HG03439 (cell line): ENCODE results near the gene INSC.

Experiments used
- ATAC-seq: cut with Tn5 transposase; IDR thresholded peaks from one replicate; pipeline ENCODE4 v1.9.1; 2021; ENCODE audit warnings: mild to moderate bottlenecking, moderate library complexity; ENCODE audit not compliant: unreplicated experiment

INSC gene

DNA sequence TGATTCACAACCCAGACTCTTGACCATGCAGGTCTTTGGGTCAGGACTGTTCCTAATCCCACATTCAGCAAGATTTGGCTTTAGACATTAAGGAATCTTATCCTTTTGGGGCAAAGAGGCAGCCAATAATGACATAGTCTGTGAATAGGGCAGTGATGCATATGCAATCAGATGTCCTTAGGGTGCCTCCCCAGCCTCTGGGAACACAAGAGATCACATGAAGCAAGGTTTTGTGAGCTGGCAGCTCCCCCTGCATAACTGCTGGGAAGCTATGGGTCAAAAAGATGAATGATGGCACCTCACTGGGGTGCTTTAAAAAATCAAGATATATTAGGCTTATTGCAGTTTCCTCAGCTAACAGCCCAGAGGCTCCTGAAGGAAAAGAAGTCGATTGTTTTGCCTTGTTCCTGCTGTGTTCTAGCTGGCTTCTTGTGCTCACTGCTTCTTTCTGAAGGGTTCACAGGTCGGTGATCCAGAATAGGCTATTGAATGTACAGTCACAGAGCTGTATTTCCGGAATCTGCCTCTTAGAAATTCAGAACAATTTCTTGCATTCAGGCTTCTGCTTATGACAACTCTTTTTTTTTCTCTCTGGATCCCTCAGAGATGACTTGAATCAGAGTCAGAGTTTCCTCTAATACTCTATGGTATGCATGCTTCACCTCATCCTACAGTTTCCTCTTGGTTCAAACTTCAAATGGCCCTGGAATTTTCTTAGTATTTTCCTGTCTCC, 31.7 kb downstream of the INSC start:
- no peak for ATAC-seq

GRCh38 chr11:15148169-15148568, 33.4 kb downstream of the INSC start:
- no peak for ATAC-seq

DNA sequence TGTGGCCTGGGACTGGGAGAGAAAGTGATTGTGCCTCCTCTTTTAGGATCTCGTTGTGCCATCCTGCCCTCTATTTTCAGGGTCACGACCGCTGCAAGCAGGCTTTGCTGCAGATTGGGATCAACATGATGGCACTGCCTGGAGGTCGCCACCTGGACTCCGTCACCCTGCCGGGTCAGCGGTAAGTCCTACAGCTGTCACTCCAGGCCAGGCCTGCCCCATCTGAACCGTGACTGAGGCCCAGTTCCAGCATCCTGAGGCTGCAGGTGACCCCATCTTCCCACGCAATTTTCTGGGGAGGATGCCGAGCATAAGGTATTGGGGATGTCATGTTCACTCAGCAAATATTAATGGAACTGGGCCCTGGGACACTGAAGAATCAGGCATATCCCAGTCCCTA, 34.3 kb downstream of the INSC start:
- ATAC-seq, result no peak

DNA sequence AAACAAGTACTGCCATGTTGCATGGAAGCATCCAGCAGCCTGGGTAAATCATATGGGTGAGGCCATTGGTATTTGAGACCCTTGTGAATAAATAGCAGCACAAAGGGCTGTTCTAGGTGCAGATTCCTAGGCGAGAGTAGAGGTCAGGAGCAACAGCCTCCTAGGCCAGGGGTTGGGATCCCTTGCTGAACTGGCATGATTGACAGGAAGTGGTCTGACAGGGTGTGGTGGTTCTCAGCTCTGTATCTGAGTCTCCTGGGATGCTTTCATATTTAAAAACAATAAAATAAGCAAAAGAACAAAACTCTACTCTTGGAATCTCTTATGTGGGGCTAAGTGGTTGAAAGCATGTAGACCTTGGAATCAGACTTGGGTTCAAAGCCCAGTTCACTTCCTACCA, 35.8 kb downstream of the INSC start:
- no peak for ATAC-seq

GRCh38 chr11:15153231-15153630, 38.5 kb downstream of the INSC start:
- no peak for ATAC-seq

GRCh38 chr11:15157181-15157580, 42.5 kb downstream of the INSC start:
- ATAC-seq, result no peak

DNA sequence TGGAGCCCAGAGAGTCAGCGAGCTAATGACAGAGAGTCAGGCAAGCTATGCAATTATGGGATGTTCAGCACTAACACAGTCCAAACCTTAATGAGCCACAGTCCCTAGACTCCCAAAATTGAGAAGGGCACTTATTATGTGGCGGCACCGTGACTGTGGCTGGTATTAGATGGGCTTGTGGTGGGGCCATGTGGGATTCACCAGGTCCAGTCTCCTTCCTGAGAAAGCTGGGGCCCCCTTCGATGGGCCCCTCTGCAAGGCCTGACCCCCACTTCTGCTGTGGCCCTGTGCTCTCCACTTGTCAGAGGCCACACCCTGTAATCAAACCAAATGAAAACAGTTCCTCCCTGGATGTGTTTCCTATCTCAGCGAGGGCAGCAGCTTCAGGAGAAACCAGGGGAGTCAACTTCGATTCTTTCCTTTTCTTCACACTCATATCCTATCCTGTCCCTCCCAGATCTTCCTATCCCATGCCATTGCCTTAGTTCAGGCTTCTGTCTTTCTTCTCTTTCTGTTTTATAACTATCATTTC, 42.9 kb downstream of the INSC start:
- ATAC-seq, result no peak

DNA sequence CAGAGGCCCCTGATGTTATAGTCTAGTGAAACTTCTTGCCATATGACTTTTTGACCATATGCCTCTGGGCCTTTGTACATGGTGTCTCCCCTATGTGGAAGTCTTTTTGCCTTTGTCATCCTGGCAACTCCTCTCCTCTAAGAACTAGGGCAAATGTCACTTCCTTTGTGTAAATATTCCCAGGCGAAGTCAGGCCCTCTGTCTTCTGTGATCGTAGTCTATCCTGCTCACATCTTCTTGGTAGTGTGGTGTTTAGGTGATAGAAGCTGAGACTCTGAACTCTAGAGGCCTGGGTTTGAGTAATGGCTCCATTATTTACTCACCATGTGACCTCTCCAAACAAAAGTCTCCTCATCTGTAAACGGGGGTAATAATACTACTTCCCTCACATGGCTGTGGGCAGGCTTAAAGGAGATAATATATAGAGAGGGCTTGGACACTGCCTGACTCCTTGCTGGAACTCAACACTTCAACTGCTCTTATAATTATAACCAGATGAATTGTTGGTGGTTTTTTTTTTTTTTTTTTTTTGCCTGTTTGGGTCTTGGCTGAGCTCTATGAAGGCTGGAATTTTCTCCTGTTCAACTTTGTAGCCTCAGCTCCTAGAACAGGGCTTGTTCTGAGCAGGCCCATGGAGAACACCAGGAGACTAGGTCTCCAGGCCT, 43.8 kb downstream of the INSC start:
- no peak for ATAC-seq

GRCh38 chr11:15159085-15159484, 44.4 kb downstream of the INSC start:
- ATAC-seq, result peak; percentile 73

- ATAC-seq, result no peak
Measured at GRCh38 chr11:15161790-15162189, 47.1 kb downstream of the INSC start.

- no peak for ATAC-seq
Measured at GRCh38 chr11:15163136-15163535, 48.4 kb downstream of the INSC start.

DNA sequence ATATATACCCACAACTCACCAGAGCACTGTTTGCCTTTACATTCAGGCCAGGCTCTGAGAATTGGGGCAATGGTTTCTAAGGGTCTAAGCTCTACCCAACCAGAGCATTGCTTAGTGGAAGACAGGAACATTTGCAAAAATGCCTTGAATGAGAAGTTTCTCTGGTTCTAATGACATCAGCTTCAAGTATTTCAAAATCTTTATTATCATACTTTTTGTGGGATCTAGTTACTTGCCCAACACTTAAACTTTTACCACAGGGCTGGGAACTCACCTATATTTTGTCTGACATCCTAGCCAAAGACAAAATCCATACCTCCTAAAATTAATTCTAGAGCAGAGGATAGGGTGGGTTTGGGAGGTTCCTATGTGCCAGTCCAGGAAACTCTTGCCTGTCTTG, 51.5 kb downstream of the INSC start:
- no peak for ATAC-seq

- no peak for ATAC-seq
Measured at GRCh38 chr11:15169815-15170551, 55.3 kb downstream of the INSC start.

DNA sequence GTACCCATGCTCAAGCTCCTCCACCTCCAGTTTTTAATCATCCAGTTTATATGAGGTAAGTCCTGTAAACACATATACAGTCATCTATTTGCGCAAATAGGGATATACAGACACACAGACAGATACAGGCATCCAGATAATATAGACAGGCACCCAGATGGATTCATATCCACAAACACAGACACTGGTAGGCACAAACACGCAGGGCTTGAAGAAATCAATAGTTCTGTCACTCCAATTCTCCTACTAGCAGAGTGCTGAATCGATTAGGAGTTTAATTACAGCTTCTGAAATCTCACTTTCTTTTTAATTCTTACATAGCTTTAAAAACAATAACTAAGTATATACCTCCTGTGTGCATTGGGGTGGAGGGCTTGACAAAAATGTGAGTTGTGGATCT, 56.0 kb downstream of the INSC start:
- ATAC-seq, result no peak

DNA sequence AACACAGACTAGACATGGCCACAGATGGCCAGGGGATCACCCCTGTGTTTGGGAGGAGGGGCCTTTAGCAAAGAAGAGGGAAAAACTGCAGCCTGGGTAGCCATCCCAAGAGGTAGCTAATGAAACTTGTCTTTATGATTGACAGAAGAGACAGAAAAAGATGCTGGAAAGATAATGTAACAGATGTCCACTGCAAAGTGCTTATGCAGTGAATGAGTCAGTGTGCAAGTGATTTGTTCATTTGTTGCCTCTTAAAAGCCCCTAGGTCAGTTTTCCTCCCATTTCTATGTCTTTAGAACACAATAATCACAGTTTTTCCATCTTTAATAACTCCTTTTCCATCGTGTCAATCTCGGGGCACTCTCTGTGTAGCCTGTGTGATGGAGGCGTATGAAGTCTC, 57.2 kb downstream of the INSC start:
- ATAC-seq, result no peak

DNA sequence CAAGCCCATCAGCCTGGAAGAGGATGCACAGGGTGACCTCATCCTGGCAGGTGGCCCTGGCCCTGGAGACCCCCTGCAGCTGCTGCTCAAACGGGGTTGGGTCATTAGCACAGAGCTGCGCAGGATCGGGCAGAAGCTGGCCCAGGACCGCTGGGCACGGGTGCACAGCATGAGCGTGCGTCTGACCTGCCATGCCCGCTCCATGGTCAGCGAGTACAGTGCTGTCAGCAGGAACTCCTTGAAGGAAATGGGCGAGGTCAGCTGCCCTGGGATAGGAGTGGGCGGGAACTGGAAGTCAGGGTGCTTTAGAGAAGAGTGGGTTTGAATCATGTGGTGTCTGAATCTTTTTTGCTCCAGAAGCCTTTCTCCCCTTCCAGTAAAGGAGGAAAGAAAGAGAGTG, 61.1 kb downstream of the INSC start:
- no peak for ATAC-seq

- no peak for ATAC-seq
Measured at GRCh38 chr11:15176646-15177163, 62.0 kb downstream of the INSC start.

GRCh38 chr11:15177491-15177890, 62.8 kb downstream of the INSC start:
- no peak for ATAC-seq

- ATAC-seq, result no peak
Measured at GRCh38 chr11:15178214-15178613, 63.5 kb downstream of the INSC start.

GRCh38 chr11:15179167-15179566, 64.4 kb downstream of the INSC start:
- no peak for ATAC-seq

- ATAC-seq, result no peak
Measured at GRCh38 chr11:15180212-15180792, 65.6 kb downstream of the INSC start.
